D721Med (cell line): Measurements from ENCODE around the gene OLFM2.

Experiments used
- DNase-seq: peaks from one replicate; pipeline ENCODE4 v3.0.0; 2011; ENCODE audit warnings: low spot score; ENCODE audit not compliant: insufficient read length
- FAIRE-seq: peaks from 2 replicates; lab custom pipeline; 2011; peaks lifted over from hg19 to GRCh38; lab: Jason Lieb, UNC
- CTCF ChIP-seq: IDR thresholded peaks from 2 replicates; pipeline ENCODE4 v1.5.1; 2012; ENCODE audit warnings: mild to moderate bottlenecking, control low read depth; ENCODE audit not compliant: insufficient read depth; ENCODE audit errors: missing control alignments

The OLFM2 gene

DNA sequence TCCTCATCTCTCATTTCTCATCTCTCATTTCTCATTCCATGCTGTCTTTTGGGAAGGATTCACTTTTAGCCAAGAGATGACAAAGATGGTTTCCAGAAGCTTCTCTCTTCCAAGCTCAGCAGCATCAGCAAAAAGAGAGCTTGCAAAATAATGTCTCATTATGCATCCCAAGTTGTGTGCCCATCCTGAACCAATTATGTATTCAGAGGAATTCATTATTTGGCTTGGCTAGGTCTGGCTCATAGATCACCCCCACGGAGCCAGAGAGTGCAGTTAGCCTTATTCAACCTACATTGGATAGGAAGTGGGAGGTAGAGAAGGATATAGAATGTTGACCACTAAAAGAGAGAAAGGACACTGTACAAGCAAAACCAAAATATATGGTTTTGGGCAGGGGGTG lies 5.4 kb upstream of the OLFM2 start:
- DNase-seq, result no peak
- FAIRE-seq, result no peak
- TF ChIP-seq CTCF, result no peak

DNA sequence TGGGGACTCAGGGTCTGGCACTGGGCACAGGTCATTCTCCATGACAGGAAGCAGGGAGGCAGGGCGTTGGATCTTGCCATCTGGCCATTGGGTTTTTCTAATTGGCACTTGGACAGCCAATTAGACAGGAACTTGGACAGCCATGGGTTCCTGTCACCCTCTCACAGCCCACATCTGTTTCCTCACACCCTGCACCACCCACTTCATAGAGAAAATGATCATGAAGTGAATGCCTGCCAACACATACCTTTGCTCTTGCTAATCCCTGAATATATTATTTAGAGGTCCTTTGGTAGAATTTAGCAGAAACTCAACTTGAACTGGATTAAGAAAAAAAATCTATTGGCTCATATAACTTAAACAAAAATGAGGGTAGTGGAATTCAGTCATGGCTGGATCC lies 4.9 kb upstream of the OLFM2 start:
- TF ChIP-seq CTCF, result no peak
- FAIRE-seq (no peak), DNase-seq (no peak)

GRCh38 chr19:9940778-9941177 lies 4.5 kb upstream of the OLFM2 start:
- DNase-seq (no peak), FAIRE-seq (no peak)
- no peak for TF ChIP-seq CTCF

GRCh38 chr19:9939301-9939913 lies 3.1 kb upstream of the OLFM2 start:
- TF ChIP-seq CTCF, result no peak
- no peak for DNase-seq

DNA sequence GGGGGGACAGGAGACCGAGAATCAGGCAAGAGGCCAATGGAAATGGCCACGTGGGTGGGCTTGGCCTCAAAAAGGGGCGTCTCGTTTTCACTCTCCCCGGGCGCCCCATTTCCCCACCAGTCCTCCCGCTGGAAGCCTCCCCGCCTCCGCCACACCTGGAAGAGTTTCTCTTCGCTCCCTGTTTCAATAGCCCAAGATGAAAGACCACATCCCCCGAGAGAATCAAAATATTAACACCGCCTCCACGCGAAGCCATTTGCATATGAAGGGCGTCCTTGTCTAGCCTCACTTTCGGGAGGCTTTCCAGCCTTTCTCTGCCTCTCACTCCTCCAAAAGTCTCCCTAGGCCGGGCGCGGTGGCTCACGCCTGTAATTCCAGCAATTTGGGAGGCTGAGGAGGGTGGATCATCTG lies 691 bp upstream of the OLFM2 start:
- no peak for TF ChIP-seq CTCF
- no peak for DNase-seq
- no peak for FAIRE-seq

More at GRCh38 chr19:9939301-9939913, 3.1 kb upstream of the OLFM2 start:
- no peak for FAIRE-seq

DNA sequence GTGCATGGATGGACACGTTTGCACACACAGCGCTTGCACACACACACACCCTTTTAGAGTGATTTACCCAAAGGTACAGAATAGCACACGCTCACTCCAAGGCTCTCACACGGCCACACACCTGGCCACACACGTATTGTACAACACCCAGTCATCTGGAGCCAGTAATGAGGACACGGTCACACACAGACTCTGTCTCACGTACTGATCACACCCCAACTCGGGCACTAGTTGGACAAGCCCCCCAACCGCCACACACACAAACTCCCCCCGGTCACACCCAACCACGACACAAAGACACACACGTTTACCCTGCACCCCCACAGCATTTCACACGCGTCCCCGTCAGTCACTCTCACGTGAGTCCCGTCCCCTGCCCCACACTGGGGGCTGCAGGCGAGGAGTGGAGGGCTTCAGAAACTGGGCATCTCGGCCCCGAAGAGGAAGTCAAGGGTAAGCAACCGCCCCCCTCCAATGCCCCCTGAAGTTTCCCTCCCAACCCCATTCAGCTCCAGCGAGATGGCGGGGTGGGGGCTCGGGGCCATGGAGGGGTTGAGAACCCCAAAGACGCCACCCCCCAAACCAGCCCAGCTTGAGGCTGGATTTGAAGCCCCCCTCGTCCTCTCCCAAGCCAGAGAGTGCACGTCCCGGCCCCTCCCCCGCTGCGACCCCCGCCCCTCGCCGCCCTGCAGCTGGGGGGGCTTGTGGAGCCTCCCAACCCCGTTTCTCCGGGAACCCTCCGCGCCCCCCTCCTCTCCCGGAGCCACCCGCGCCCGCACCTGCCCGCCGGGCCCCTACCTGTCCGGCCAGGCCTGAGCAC lies 599 bp downstream of the OLFM2 start:
- FAIRE-seq (no peak), DNase-seq (no peak)
- no peak for TF ChIP-seq CTCF
